Heart left ventricle (tissue), 13 donors: ENCODE results near the gene BICC1.

ENCODE experiments used
- CTCF ChIP-seq, 12 donors: fragments of 200-600 bp; sonication (generic) in 4 of 12; IDR thresholded peaks; one replicate each; pipeline versions ENCODE4 v1.5.0 to v1.8.0; 2018 to 2022; ENCODE audit warnings: antibody characterized with exemption in 12 of 12, mild to moderate bottlenecking in 5 of 12
- POLR2A ChIP-seq, 2 donors: fragments of 450-650 bp; IDR thresholded peaks; one replicate each; pipeline ENCODE4 v1.6.1; 2017; ENCODE audit warnings: antibody characterized with exemption in 2 of 2, mild to moderate bottlenecking in 2 of 2, moderate library complexity in 2 of 2
- donor health status: ischemic (EF 13 %, LVEDD 7.1; RV severe dilation, severe dysfunction).
- donor health status: DM: no; HTN: yes; CAD: no.
- donor health status: DM: no; HTN: no; CAD: no.
- donor health status: ischemic (EF 25% LVEDD 6.9; RV normal size, moderate dysfunction).
- donor health status: ischemic (EF 25% LVEDD 5.7; RV mildly dilated, moderate dysfunction).
- donor health status: ischemic (EF 35%, LVEDD 5.7; RV mildly dilated, moderate dysfunction).
- donor health status: nonischemic (EF 11% LVEDD 7.7; RV severe dilation, severe dysfunction).
- donor health status: DM: yes; HTN: yes; CAD: no.
- donor health status: PGD.
- donor health status: ischemic (EF 29% LVEDD 5.4; RV normal size, mild dysfunction).
- donor health status: nonischemic (EF 23%, LVEDD 6.1; RV moderate dilation, normal function).

- TF ChIP-seq POLR2A (IDR thresholded peaks at IDR 0.05) (no peak), CTCF (IDR thresholded peaks at IDR 0.05) (no peak)
These were observed 97.0 kb downstream of the BICC1 start for GRCh38 chr10:58609532-58610150.
